SK-MEL-5 (cell line): ENCODE data around the gene DDX31. TPM values are rescaled to one million over a fixed set of nuclear protein-coding genes. Genes with fewer than 3 reads are reported as not detected.

Source experiments
- DNase-seq: peaks from one replicate; pipeline ENCODE4 v3.0.0-alpha.2; 2016; ENCODE audit warnings: low read depth, low spot score
- in situ Hi-C: cut with HindIII; loops from 2 replicates; pipeline ENCODE4 v1.10.0; 2016; ENCODE audit warnings: low sequenced_read_pairs, high pct_unique_total_duplicates, low pct_unique_long_range_greater_than_20kb
- total RNA-seq: library from RNA; depleted of rRNA; stranded (reverse); fragments of >200 nt; shearing (Covaris generic); gene quantifications from 2 replicates; pipeline ENCODE4 v1.2.3, GENCODE V29; 2014

Gene DDX31
- total RNA-seq, 1 experiment from 2014 or later = 31.6 TPM

DNA sequence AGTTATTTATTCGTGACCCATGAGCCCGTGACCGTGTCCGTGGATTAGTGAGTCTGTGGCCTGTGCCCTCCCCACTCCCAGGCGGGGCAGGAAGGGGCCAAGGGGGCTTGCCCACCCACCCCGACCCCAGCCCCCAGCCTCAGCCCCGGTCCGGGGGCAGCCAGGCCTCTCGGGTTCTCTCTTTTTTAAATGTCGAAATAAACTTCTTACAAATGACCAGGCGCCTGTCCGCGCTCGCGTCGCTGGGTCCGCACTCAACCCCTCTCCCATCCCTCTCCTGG, 79.8 kb downstream of the DDX31 start:
- no peak for DNase-seq
- in situ Hi-C loops = no loop called here

DNA sequence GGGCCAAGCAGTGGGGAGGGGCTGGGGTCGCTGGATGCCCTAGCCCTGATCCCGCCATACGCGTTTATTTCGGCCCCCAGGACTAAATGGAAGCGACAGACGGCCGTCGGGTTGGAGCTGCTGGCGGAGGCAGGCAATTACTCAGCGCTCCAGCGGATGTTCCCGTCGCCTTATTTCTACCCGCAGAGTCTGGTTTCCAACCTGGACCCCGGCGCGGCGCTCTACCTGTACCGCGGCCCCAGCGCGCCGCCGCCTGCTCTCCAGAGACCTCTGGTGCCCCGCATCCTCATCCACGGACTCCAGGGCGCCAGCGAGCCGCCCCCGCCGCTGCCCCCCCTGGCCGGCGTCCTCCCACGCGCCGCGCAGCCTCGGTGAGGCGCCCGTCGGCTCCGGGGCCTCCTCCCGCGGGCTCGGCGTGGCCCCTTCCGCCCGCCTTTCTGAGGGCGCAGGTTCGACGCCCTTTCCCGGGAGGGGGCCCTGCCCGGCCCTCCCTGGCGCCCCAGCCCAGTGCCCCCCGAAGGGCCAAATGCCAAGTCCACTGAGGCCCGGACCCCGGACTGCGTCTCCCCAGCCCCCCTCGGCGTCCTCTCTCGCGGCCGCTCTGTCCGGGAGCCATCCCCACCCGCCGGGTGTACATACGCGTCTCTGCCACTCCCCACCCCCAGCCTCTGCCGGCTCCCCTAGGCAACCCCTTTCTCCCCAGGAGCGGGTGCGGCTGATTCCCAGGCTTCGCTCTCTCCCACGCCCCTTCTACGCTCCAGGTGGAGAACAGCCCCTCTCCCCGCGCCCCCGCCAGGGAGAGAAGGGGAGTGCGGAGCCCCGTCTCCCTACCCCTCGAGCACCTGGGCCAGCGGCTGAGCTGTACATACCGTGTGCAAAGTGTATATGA, 80.4 kb downstream of the DDX31 start:
- DNase-seq = no peak
- in situ Hi-C loops = no loop called here

DNA sequence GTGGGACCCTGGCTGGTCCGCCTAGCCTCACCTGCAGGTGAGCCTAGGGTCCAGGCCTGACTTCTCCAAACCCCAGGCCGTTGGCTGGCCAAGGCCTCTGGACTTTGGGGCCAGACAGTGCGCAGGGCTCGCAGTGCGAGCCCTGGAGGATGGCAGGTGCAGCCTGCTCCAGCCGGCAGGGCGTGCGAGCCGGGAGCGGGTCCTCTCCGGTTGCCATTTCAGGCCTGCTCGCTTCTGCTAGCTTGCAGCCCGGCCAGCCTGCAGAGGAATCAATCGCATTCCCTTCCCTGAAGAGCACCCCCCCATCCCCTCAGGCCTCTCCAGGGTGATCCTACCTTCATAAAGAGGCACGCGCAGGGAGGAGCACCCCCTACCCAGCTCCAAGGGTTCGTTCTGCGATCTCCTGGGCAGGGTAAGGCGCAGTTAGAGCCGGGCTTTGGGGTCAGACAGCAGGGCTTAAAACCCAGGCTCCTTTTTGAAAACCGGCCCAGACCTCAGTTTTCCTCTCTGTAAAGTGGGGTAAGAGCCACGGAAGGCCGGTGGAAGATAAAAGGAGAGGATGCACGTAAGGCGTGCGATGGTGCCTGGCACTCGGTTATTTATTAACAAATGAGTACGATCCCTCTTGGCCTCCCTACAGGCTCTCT, 81.2 kb downstream of the DDX31 start:
- in situ Hi-C loops = no loop called here
- DNase-seq = no peak

DNA sequence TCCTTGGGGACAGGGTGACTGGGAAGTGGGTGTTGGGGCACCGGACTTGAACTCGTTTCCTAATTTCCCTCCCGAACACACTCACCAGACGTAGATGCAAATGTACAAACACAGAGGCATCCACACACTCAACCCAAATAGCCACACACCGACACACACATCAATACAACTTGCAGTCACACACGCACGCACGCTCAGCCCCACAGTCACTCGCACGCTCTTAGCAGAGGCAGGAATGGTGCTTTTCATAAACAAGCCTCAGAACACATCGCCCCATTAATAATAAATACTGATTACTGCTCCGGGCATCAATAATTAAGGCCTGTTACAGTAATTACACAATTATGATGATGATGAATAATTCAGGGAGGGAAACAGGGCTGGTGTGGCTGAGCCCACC, 81.7 kb downstream of the DDX31 start:
- in situ Hi-C loops = no loop called here
- no peak for DNase-seq

DNA sequence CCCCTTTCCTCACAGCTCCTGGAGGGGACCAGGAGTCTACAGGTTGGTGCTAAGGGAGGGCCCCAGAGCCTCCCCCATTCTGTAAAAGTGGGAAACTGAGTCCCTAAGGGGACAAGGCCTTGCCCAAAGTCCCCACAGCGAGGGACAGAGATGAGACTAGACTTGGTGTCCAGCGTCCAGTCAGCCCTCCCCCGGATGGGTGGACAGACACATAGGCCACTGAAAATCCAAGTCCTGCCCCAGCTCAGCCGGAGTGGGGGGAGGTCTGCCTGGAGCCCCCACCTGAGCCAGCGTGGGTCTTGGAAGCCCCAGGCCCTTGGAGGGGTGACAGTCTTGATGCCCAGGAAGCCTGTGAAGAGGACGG, 82.2 kb downstream of the DDX31 start:
- in situ Hi-C loops = no loop called here
- no peak for DNase-seq

DNA sequence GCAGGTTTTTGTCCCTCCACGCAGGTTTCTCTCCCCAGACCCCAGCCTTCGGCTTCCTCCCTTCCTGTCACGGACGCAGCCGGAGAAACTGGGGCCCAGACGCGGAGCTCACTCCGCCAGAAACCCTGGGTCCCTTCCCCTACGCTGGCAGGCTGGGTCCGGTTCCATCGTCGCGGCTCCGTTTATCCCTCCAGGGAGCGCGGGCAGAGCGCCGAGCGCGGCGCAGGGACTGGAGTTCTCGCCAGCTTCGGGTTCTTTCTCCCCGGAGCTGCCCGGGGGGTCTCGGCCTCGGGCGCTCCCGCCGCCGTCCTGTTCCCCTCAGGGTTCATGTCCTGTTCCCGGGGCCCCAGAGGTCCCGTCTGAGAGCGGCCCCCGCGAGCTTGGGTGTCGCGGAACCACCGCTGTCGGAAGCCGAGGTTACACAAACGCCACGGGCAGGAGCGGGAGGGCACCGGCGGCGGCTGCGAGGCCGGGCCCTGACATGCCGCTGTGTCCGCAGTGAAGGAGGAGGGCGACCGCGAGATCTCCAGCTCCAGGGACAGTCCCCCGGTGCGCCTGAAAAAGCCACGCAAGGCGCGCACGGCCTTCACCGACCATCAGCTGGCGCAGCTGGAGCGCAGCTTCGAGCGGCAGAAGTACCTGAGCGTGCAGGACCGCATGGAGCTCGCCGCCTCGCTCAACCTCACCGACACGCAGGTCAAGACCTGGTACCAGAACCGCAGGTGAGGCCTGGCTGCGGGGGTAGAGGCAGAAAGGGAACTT, 82.8 kb downstream of the DDX31 start:
- DNase-seq = no peak
- in situ Hi-C loops = no loop called here

DNA sequence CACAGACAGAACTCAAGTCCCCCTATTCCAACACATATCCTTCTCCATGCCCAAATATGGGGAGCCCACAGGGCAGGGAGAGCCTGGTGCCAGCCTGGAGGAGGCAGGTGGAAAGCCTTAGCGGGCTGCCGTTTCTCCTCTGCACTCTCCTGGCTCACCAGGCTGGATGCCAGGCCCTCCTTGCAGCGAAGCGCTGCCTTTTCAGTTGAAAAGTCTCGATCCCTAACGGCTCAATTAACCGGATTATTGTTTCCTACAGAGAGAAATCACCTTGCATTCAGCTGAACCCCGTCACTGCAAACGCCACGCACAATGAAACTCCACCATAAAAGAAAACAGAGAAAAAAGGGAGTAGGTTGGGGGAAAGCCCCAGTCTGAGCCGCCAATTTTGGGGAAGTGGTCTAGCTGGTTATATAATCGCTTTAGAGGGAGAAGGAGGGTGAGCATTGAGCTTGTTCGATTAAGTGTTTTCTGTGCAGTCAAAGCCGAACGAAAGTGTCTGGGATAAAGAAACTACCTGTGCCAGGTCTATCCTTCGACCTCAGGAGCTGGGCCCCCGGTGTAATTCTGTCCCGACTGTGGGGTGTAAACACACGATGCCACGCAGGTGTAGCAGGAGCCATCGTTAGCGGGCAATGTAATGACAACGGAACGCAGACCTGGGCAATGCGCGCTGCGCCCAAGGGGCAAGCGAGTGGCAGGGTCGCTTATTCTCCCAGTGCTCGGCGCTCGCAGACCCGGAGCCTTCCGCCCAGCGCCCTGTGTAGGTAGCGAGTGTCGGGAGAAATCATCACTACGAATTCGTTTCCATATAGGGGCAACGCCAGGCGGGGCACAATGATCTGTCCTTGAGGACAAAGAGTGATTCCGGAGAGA, 83.6 kb downstream of the DDX31 start:
- DNase-seq = no peak
- in situ Hi-C loops = no loop called here

DNA sequence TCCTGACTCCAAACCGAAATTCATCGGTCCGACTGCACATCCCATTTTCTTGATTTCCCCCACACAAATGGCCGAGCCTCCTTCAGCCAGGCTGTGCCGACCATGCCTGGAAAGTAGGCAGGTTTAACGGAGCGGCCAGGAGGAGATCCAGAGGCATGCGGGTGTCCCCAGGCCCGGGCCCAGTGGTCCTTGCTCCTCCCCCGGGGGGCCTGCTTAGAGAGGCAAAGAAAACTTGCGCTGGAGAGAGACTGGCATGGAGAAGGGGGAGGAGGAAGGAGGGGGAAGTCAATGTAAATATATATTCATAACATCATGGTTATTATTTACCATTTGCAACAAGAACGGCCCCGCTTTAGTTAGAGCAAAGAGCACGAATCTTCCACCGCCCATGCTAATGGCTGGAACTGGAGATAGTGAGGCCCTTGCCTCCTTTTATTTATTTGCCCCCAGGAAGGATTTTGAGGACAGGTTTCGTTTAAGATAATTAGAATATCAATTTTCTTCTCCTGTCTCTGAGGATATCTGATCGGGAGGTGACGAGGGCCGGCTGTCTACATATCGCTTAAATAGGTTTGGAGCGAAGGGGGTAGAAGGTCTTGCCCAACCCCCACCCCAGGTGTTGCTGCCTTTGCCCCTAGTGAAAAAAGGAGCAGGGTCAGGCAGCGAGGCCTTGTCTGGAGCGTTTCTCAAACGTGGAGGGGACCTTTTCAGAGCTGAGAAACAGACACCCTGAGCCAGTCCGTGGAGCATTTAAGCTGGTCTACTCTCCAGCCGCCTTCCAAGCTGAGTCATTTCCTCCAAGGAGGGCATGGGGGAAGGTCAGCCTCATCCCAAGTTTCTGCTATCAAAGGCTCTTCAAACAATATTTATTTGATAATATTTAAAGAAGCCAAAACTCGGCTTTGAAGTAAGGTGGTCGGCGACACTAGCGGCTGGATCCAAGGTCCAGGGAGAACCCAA, 84.9 kb downstream of the DDX31 start:
- DNase-seq = no peak
- in situ Hi-C loops = no loop called here

DNA sequence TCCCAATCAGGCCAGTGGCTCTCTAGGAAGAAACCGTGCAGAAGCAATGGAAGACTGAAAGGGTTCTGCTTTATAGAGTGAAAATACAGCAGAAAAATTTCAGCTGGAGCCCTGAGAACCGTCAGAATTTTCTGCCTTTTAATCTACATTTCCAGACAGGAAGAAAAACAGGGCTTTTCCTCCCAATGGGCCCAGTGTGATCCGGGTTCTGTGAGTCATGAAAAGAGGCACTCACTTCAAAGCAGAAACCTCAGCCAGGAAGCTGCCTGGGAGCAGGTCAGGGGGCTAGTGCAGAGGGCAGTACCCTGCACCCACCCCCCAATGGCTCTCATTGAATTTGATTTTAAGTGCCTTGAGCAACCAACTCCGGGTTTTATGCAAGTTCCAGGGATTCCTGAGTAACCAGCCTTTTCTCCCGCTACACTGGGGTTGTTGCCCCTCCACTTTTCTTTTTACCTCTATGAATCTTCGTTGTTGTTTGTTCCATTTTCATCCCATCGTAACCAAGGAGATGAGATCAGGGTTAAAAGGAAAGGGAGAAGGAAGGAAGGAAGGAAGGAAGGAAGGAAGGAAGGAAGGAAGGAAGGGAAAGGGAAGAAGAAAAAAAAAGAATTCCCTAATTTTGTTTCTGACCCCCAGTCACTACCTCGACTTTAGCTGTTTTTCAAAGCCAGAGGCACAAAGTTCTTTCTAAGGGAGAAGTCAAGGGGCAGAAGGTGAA, 86.0 kb downstream of the DDX31 start:
- in situ Hi-C loops = no loop called here
- DNase-seq = no peak

DNA sequence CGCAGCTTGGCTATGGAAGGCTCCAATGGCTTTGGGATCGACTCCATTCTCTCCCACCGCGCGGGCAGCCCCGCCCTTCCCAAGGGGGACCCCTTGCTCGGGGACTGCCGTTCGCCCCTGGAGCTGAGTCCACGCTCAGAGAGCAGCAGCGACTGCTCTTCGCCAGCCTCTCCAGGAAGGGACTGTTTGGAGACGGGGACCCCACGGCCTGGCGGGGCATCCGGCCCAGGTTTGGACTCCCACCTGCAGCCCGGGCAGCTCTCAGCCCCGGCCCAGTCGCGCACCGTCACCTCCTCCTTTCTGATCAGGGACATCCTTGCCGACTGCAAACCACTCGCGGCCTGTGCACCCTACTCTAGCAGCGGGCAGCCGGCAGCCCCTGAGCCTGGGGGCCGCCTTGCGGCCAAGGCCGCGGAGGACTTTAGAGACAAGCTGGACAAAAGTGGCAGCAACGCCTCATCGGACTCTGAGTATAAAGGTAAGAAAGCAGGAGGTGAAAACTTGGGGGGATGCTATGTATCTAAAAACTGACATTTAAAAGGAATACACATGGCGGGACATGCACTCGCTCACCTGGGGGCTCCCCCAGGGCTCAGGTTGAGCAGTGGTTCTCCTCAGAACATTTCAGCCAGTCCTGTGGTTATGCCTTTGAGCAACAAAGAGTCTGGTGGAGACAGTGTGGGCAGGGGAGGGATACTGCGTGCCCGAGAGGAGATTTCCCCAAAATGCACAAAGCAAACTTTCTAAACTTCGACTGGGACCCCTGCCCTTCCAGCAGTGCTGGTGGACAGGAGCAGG, 86.8 kb downstream of the DDX31 start:
- in situ Hi-C loops = no loop called here
- no peak for DNase-seq

DNA sequence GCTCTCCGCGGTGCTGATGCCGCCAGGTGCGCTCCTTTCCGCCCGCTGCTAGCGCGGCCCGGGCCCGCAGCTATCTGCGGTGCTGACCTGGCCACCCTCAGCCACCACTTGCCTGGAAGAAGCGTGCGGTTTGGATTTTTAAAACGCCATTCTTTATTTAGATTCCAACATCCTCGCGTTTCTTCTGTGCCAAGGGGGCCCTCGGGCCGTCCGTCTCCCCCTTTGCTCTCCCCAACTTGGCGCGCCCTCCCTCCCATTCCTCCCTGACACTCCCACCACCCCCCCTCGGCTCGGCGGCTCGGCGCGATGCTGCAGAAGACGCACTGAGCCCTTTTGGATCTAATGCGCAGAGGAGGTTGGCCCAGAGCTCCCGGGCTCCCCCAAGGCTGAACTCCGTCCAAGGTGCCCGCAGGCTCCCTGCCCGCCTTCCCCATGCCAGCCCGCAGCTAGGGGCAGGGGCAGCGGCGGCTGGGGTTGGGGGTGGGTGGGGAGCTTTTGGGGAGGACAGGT, 87.5 kb downstream of the DDX31 start, which contains the start of gene BARHL1:
Gene BARHL1 (plus strand): TSS at position 331 of the 510 bp plus-strand sequence. CDS start 192 bp downstream, outside the sequence.
- in situ Hi-C loops = no loop called here
- DNase-seq = no peak

DNA sequence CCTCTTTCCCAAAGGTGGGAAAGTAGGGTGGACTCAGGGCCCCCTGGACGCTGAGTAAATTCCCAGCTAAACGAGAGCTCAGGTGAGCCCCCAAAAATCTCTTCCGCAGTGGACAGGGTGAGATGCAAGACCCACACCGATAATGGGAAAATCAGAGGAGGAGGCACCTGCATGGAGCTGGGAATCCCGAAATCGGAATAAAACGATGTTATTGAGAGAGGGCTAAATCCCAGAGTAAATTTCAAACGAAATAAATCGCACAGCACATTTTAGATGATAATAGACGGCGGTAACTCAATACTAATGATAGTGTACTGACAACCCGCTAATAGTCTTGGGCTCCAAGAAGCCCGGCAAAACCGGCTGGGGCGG, 90.4 kb downstream of the DDX31 start:
- in situ Hi-C loops = no loop called here

DNA sequence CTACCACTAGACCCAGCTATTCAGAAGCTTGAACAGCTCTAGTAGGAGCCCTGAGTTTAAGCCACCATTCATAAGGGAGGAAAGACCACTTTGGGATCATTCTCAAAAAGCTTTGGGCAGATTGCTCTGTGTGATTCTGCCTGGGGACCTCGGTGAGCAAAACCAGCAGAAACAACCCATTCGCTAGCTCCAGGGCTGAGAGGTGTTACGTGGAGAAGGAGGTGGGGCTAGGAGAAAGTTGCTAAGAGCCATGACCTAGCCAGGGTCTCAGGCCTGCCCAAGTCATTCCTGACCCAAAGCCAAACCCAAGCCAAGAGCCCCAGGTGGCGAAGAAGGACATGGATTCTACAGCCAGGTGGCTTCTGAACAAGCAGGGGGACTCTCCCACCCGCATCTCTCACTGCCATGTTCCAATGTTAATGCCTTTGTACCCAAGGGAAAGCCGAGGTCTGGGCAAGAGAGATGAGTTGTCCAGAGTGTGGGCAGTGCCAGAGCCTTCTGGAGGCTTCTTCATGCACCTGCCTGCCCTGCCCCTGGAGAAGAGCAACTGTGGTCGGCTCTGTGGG, 91.3 kb downstream of the DDX31 start:
- in situ Hi-C loops = no loop called here

More for the DNA sequence above, 90.4 kb downstream of the DDX31 start:
- DNase-seq = no peak

DNA sequence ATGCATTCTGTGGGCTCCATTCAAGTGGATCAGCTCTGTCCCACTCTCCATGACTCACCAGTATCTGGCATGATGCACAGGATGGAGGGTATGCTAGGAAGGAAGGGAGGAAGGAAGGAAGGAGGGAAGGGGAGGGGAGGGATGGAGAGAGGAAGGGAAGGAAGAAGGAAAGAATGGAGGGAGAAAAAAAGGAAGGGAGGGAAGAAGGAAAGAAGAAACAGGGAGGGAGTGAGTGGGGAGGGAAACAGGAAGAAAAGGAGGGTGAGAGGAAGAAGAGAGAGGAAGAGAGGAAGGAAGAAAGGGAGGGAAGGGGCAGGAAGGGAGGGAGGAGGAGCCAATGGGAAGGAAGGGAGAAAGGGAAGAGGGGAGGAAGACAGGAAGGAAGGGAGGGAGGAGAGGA, 92.7 kb downstream of the DDX31 start:
- DNase-seq = no peak
- in situ Hi-C loops = no loop called here

More for the DNA sequence above, 91.3 kb downstream of the DDX31 start:
- no peak for DNase-seq

DNA sequence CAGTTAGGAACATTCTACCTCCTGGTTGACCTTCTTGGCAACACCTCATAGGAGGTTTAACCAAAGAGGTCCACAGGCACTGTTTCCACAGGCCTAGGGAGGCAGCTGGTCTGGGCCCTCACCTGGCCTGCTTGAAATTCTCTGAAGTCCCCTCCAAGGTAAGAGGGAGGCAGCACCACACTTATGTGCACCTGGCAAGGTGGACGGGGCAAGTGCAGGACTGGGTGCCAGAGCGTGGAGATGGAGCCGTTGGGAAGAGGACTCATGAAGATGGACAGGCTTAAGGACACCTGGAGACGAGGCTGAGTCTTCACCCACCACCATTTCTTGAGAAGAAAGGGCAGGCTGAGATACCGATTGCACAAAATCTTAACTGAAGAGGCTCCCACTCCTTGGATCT, 94.0 kb downstream of the DDX31 start:
- DNase-seq = no peak
- in situ Hi-C loops = no loop called here
